GM18507 (cell line): ENCODE measurements around the gene CD83.
"Not testable (repeated sequence)": the region's sequence is repeated elsewhere in the genome, so short reads cannot be mapped to it uniquely, and the experiment has no call there.

ENCODE experiments used
- DNase-seq: peaks from one replicate; pipeline ENCODE4 v3.0.0; 2011; ENCODE audit warnings: low read depth; ENCODE audit not compliant: insufficient read length; ENCODE audit errors: extremely low spot score
- FAIRE-seq: peaks from 2 replicates; lab custom pipeline; 2011; peaks lifted over from hg19 to GRCh38; lab: Jason Lieb, UNC

The CD83 gene

DNA sequence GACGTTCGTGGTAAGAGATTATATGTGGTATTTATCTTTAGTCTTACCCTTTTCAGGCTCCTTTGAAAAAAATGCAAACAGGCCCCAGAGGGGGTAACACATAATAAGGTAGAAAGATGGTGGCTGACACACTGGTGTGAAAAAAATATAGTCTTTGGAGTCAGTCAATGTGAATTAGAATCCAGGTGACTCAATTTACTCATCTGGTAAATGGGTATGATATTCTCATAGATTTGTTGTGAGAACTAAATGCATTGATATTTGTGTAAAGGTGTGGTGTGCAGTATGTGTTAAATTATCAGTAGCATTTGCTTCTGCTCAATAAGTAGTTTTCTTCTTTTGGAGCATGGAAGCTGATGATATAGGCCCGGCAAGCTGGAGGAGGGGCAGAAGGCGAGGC, 25.7 kb downstream of the CD83 start:
- DNase-seq (no peak), FAIRE-seq (no peak)

DNA sequence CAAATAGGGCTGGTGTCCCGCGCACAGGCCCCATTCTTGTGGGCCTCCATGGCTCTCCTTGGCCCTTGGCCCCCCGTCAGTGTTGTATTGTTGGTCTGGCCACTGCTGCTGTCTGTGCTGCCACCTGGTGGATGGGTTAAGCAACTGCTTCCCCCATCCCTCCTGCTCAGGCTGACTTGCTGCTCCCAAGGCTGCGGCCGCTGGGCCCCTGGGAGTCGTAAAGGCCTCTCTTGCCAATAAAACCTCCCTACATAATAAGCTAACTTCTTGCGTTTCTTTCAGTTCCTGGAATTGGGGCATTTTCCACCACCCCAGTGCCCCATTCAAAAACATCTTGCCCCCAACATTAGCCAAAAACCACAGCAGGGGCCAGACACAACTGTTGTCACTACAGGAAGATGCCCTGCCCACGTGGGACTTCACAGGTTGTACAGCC, 27.1 kb downstream of the CD83 start:
- FAIRE-seq (peak; percentile 92), DNase-seq (peak; percentile 76)

DNA sequence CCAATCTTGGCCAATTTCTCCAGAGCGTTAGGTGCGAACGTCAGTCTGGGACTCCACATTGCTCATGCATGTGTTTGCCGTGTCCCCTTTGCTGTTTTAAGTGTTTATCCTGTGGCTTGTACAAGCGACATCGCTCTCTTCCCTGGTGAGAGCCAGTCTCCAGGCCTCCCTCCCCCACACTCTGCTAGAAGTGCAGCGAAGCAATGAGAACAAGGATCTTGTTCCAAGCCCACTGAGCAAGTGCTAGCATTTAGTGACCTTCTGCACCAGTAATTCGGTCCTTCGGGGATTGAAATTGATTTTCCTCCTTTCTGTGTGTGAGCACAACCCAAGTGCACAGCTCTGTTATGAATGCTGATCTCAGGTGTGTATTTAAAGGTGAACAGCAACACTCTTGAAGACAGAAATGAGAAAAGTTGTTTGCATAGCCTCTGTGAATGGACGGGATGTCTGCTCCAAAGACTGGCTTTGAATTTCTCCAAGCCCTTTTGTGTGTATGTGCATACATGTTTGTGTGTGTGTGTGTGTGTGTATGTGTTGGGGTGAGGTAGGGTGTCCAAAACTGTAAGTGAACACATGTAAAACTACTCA, 29.0 kb downstream of the CD83 start:
- FAIRE-seq (no peak), DNase-seq (no peak)

DNA sequence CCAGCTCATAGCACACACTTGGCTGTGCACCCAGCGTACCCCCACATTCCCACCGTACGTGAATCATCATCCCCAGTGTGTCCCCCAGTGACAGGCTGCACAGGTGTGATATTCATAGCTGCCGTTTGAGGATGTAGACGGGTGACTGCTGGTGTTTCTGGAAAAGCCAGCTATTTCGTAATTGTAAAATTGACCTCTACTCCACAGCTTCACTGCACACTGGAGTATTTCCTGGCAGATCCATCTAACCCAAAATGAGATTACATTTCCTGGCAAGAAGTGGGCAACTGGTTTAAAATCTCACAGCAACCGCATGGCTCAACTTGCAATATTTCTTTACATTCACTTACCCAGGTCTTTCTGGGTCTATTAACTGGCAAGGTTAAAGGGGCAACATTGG, 30.3 kb downstream of the CD83 start:
- FAIRE-seq (no peak), DNase-seq (no peak)

DNA sequence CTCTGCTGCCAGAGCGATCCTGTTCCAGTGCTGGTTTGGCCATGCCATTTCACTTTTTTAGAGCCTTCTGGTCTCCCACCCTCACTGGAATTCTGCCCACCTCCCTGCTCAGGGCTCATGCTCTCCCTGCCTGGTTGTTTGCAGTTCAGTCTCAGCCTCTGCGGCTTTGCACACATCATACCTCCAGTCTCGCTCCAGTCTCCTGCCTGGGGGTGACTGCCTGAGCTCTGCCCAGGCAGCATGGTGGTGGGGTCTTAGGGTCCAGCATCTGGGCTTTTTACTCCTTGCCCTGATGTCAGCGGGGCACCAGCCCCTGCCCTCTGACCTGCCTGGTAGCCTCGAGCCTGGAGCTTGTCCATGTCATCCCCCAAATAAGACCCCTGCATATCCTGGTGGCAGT, 30.9 kb downstream of the CD83 start:
- FAIRE-seq = no peak
- DNase-seq = no peak

DNA sequence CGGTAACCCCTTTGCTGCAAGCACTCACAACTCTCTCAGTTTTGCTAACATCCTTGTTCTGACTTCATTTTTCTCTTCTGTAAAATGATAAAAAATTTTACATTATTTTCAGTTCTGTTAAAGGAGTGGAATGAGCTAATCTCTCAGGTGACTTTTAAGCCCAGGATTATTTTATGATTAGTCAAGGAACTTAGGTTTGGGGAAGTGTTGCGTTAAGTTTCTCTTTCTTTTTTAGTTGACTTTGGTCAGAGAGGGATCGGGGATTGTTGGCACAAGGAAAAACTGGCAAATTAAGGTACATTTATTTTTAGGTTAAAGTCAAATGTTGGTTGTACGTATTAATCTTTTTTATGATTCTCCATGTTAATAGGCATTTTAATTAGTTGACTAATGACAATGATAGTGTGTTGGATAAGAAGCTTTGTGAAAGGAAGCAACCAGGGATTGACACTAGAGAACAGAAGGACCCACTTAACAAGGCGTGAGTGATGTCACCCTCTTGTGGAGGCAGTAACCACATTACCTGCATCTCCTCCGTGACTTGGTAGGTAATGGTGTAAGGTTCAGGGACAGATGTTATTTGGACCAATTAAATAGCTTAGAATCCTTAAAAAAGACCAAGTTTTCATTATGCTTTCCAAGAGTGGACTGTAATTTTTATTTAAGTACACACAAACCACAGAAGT, 31.6 kb downstream of the CD83 start:
- peak; percentile 55 for FAIRE-seq
- no peak for DNase-seq

DNA sequence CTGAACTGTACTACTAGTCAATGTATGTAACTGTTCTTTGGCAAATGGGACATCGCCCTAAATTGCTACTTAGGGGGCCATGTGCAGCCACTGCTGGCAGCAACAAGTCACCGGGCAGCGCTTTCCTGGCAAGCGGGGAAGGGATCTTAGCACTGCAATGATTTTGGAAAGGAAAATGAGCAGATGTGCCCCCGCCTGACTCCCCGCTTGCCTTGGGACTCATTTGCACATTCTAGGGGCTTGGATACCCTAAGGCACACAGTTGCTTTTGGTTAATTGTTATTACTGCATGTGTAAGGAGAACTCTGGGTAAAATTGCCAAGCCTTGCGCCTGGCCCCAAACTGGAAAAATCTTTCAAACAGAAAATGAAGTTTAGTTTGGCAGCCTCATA, 32.2 kb downstream of the CD83 start:
- DNase-seq (no peak), FAIRE-seq (no peak)

DNA sequence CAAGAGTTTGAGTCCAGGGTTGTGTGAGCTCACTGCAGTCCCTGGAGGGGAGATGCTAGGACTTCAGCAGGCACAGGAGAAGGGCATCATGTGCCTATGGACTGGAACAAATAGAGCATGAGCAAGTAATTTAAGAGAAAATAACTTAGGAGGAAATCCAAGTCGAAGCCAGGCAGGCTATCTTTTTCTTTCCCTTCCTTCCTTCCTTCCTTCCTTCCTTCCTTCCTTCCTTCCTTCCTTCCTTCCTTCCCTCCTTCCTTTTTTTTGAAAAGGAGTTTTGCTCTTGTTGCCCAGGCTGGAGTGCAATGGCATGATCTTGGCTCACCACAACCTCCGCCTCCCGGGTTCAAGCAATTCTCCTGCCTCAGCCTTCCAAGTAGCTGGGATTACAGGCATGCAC, 33.7 kb downstream of the CD83 start:
- not testable (repeated sequence) for FAIRE-seq

DNA sequence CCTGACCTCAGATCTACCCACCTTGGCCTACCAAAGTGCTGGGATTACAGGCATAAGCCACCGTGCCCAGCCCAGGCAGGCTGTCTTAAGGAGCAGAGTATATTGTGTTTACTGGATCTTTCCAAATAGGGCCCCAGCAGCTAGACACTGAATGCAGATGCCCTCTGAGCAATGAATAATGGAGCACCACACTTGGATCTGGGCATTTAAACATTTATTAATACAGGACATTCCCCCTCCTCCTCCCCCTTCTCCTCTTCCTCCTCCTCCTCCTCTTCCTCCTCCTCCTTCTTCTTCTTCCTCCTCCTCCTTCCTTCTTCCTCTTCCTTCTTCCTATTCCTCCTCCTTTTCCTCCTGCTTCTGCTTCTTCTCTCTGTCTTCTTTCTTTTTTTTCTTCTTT, 34.2 kb downstream of the CD83 start:
- no peak for DNase-seq
- no peak for FAIRE-seq

More for the DNA sequence above, 33.7 kb downstream of the CD83 start:
- not testable (repeated sequence) for DNase-seq

DNA sequence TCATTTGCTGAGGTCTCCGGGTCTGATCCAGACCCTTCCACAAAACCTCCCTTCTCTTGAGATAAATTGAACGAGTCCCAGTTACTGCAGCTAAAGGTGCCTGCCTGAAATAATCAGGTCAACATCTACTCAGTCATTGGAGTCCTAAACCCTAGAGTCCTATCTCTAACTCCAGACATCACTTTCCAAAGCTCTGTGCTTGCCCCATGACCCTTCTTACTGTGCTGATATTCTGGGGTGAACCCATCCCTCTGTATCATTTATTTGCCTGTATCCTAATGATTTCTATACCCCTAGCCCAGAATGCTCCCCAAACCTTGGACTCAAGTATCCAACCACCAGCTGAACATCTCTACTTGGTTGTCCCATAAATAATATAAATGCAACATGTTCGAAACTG, 35.7 kb downstream of the CD83 start:
- no peak for FAIRE-seq
- no peak for DNase-seq

DNA sequence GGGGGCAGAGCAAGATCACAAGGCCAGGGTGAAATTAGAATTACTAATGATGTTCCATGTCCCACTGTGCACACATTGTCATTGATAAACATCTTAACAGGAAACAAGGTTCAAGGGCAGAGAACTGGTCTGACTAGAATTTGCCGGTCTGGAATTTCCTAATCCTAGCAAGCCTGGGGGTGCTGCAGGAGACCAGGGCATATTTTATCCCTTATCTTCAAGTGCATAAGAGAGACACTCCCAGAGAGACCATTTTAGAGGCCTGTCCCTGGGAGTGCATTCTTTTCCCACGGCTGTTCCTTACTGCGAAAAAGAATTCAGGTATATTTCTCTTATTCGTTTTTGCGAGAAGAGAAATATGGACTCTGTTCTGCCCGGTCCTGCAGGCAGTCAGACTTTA, 41.5 kb downstream of the CD83 start:
- FAIRE-seq (no peak), DNase-seq (no peak)

DNA sequence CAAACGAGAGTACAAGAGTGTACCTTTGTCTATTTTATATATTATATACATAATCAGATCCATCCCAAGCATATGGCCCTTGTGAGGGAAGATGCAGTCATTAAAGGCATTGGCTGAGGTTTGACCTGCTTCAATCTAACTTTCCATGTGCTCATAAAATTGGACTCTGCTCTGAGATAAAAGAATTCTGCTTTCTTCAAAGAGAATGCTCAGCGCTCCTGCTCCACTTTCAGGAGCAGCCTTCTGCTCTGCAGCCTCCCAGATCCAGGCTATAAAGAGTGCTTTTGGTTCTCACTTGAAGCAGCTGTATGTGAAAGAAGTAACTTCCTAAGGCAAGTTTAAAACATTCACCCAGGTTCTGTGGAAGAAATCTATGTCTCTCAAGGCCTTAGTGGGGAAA, 45.3 kb downstream of the CD83 start:
- DNase-seq (no peak), FAIRE-seq (no peak)

DNA sequence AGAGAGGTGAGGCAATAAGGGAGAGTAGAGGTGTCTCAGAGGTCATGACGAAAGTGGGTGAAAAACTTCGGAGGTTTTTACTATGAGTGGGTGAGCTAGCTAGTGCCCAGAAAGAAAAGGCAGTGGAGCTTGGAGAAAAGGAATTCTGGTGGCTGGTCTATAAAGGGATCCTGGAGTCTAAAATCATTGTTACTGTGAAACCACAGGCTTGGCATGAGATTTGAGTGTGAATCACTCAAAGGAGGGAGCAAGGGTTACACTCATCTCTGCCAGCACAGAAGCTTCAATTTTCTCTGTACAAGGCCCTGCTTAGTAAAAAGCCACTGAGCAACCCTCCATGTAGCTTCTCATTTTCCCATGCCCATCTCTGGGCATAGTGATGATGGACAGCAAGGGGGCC, 47.5 kb downstream of the CD83 start:
- FAIRE-seq (no peak), DNase-seq (no peak)

DNA sequence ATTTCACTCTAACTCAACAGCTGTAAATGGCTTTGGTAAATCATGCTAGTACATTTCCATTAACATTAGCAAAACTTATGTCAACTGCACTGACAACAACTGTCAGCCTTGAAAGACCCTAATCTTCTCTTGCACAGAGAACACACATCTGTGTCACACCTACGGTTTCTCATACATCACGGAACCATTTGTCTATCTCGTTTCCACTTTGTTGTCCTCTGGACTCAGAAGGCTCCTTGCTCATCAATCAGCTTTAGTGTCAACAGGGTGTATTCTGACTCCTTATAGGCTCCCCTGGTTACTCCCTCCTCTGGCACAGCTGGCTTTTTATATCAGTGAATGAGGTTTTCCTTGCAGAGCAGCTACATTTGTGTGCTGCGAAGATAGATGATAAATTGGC, 49.3 kb downstream of the CD83 start:
- DNase-seq (no peak), FAIRE-seq (no peak)

DNA sequence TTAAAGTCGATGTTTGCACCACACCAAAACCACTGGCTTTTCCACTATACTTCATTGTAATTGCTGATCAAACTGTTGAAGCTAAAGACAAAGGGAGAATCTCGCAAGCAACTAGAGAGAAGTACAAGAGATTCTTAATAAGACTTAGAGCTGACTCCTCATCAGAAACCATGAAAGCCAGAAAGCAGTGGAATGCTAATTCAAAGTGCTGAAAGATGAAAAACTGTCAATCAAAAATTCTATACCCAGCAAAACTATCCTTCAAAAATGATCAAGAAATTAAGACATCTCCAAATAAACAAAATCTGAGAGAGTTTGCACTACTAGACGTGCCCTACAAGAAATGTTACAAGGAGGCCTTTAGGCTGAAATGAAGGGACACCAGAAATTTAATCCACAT, 52.6 kb downstream of the CD83 start:
- DNase-seq (no peak), FAIRE-seq (no peak)

DNA sequence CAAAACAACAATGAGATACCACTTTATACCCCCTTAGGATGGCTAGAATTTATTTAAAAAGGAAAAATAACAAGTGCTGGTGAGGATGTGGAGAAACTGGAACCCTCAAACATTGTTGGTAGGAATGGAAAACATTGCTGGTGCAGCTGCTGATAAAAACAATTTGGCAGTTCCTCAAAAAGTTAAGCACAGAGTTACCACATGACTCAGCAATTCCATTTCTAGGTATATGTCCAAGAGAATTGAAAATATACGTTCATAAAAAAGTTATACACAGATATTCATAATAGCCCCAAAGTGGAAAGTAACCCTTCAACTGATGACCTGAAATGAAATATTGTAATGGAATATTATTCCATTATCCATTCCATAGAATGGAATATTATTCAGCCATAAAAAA, 55.0 kb downstream of the CD83 start:
- FAIRE-seq = no peak
- DNase-seq = no peak

DNA sequence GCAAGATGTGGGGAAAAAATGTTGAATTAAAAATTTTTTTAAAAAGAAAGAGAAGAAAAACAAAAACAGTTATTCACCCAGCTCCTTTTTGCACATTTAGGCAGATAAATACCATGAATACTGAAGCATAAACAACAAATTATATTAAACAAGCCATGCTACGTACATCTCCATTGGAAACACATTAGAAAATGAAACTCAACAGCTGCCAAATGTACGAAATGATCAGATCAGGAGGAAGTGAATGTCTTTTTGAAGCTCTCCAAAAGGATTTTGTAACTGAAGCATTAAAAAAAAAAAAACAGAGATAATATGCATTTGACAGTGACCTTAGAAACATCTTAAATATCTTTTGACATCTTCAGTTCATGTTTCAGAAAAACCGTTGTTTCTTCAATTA, 56.7 kb downstream of the CD83 start:
- no peak for DNase-seq
- FAIRE-seq = no peak

DNA sequence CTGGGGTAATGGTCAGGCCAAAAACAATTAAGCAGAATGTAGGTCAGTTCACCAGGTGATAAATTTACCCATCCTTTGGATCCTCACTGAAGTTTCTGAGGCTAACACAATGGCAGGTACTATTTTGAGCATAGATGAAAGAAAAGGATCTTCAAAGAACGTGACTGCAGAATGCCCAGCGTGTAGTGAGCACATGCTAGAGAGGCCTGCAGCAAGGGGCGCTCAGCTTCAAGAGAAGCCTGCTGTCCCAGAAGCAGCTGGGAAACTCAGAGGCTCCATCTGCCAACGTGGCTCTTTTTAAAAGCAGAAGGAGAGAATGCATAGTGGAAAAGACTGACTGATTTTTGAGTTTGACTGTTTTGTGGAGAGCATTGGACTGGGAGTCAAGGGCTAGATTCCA, 57.4 kb downstream of the CD83 start:
- FAIRE-seq (no peak), DNase-seq (no peak)

DNA sequence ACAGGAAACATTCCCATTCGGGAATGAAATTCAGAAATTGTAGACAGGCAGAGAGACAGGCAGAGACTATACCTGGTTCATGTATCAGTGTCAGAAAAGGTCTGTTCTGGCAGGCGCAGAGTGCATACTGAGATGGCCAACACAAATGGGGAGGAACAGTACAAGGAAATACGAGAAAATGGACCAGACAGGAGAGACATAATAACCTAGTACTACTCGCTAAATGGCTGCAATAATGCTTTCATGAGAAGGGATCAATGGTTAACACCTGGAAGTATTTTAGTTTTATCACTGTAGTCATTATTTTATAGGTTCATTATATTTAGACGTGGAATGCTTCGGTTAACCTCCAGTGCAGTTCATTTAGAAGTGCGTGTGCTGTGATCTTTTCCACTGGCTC, 58.9 kb downstream of the CD83 start:
- FAIRE-seq = no peak
- DNase-seq = no peak

DNA sequence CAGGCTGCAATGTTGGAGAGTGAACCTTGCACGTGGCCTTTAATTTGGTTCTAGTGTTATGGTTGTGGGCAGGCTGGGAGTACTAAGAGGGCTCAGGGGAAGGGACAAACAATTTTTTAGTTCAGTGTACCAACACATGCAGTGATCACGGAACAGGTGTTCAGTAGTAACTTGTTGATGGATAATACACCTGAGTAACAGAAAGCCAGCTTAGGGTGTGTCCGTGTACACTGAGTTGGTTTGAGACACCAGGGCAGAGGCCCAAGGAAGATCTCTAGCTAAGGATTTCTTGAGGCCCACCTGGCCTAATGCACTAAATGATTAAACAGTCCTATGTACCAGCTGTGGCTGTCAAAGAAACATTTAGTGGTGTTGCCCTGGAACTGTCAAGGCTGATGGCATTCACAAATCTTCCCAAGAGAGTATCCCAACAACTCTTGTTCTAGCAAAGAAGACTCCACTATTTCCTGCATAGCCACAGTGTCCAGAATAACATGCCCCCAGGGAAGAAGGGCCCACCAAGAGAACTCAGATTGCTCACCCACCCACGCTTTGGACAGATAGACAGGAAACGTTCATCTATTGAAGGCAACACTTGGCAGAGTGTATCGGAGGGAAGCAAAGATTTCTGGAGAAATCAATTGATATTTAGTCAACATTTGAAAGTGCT, 60.0 kb downstream of the CD83 start:
- no peak for FAIRE-seq

DNA sequence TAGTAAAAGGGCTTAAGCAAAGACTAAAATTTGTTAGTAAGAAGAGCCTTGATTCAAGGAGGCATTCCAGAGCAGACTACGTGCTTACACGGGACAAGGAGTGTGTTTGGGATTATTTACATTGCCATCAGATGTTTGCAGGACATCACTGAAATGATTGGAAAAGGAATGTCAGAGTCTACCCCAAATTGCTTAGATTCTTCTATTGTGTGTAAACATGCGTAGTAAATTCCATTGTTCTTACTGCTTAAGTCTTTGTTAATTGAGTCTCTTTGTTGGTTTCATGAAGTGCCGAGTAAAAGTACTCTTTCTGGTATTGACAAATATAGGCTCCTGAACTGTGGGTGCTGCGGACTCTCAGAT, 60.5 kb downstream of the CD83 start:
- no peak for FAIRE-seq
- no peak for DNase-seq

More for the DNA sequence above, 60.0 kb downstream of the CD83 start:
- no peak for DNase-seq
